H9 (cell line): Measurements from ENCODE around the gene ROBO3. TPM values are rescaled to one million over a fixed set of nuclear protein-coding genes. Genes with fewer than 3 reads are reported as not detected.

Experiments used
- DNase-seq: peaks from one replicate; pipeline ENCODE4 v3.0.0-alpha.2; 2017
- H2AFZ ChIP-seq: one replicate; pipeline ENCODE4 v1.6.1; 2013; ENCODE audit warnings: mild to moderate bottlenecking, low read length, control low read depth, moderate library complexity
- H2AK5ac ChIP-seq: 2 replicates; pipeline ENCODE4 v1.6.1; 2013; ENCODE audit warnings: low read length, control low read depth, mixed read lengths; ENCODE audit not compliant: insufficient read length
- H2BK120ac ChIP-seq: one replicate; pipeline ENCODE4 v1.6.1; 2013; ENCODE audit warnings: low read depth, mild to moderate bottlenecking, low read length, control low read depth, inconsistent platforms; ENCODE audit not compliant: poor library complexity, severe bottlenecking
- H2BK12ac ChIP-seq: 2 replicates; pipeline ENCODE4 v1.6.1; 2013; ENCODE audit warnings: low read length, control low read depth, mixed read lengths, low read depth; ENCODE audit not compliant: insufficient read length
- H2BK15ac ChIP-seq: 2 replicates; pipeline ENCODE4 v1.6.1; 2013; ENCODE audit warnings: low read depth, low read length, control low read depth
- H2BK20ac ChIP-seq: one replicate; pipeline ENCODE4 v1.6.1; 2013; ENCODE audit warnings: low read depth, mild to moderate bottlenecking, low read length, control low read depth, inconsistent platforms; ENCODE audit not compliant: poor library complexity, severe bottlenecking
- H2BK5ac ChIP-seq: 2 replicates; pipeline ENCODE4 v1.6.1; 2013; ENCODE audit warnings: low read length, control low read depth, mixed read lengths; ENCODE audit not compliant: insufficient read length
- H3K14ac ChIP-seq: 2 replicates; pipeline ENCODE4 v1.6.1; 2013; ENCODE audit warnings: low read length, control low read depth; ENCODE audit not compliant: insufficient read depth
- H3K18ac ChIP-seq: 2 replicates; pipeline ENCODE4 v1.6.1; 2013; ENCODE audit warnings: low read depth, mild to moderate bottlenecking, mixed read lengths, low read length, control low read depth; ENCODE audit not compliant: insufficient read length
- H3K23ac ChIP-seq: 2 replicates; pipeline ENCODE4 v1.6.1; 2013; ENCODE audit warnings: low read length, control low read depth, mixed read lengths, low read depth; ENCODE audit not compliant: insufficient read length
- H3K23me2 ChIP-seq: 2 replicates; pipeline ENCODE4 v1.6.1; 2013; ENCODE audit warnings: low read depth, mild to moderate bottlenecking, mixed read lengths, low read length, control low read depth; ENCODE audit not compliant: insufficient read length, poor library complexity, severe bottlenecking
- H3K27ac ChIP-seq: 2 replicates; pipeline ENCODE4 v1.5.1; 2013; ENCODE audit warnings: low read length, control low read depth, mixed read lengths, low read depth; ENCODE audit not compliant: insufficient read length
- H3K27me3 ChIP-seq: 2 replicates; pipeline ENCODE4 v1.6.1; 2013; ENCODE audit warnings: low read length, control low read depth, inconsistent platforms; ENCODE audit not compliant: insufficient read depth
- H3K4ac ChIP-seq: 2 replicates; pipeline ENCODE4 v1.6.1; 2013; ENCODE audit warnings: low read depth, mild to moderate bottlenecking, control low read depth, inconsistent platforms, low read length, moderate library complexity
- H3K4me1 ChIP-seq: 2 replicates; pipeline ENCODE4 v1.6.1; 2013; ENCODE audit warnings: low read length, control low read depth, inconsistent platforms; ENCODE audit not compliant: insufficient read depth
- H3K4me2 ChIP-seq: 2 replicates; pipeline ENCODE4 v1.6.1; 2013; ENCODE audit warnings: low read length, control low read depth, mixed read lengths; ENCODE audit not compliant: insufficient read length, insufficient read depth
- H3K56ac ChIP-seq: 2 replicates; pipeline ENCODE4 v1.6.1; 2013; ENCODE audit warnings: low read depth, mild to moderate bottlenecking, mixed read lengths, low read length, control low read depth; ENCODE audit not compliant: insufficient read length
- H3K79me1 ChIP-seq: 2 replicates; pipeline ENCODE4 v1.6.1; 2013; ENCODE audit warnings: low read depth, mild to moderate bottlenecking, moderate library complexity, low read length, control low read depth, inconsistent platforms; ENCODE audit not compliant: insufficient read depth, poor library complexity, severe bottlenecking
- H3K79me2 ChIP-seq: 2 replicates; pipeline ENCODE4 v1.6.1; 2013; ENCODE audit warnings: low read length, control low read depth, inconsistent platforms; ENCODE audit not compliant: insufficient read depth
- H3K9ac ChIP-seq: 2 replicates; pipeline ENCODE4 v1.6.1; 2013; ENCODE audit warnings: low read length, control low read depth, mixed read lengths; ENCODE audit not compliant: insufficient read length; ENCODE audit errors: extremely low read depth
- H3K9me3 ChIP-seq: one replicate; pipeline ENCODE4 v1.6.1; 2013; ENCODE audit warnings: low read depth, low read length, inconsistent platforms; ENCODE audit not compliant: control insufficient read depth
- H3T11ph ChIP-seq: one replicate; pipeline ENCODE4 v1.6.1; 2013; ENCODE audit warnings: mild to moderate bottlenecking, low read length, control low read depth, inconsistent platforms
- H4K20me1 ChIP-seq: one replicate; pipeline ENCODE4 v1.6.1; 2013; ENCODE audit not compliant: control insufficient read depth, insufficient read length, insufficient read depth
- H4K5ac ChIP-seq: 2 replicates; pipeline ENCODE4 v1.6.1; 2013; ENCODE audit warnings: low read depth, mild to moderate bottlenecking, mixed read lengths, low read length, control low read depth; ENCODE audit not compliant: insufficient read length
- H4K8ac ChIP-seq: replicated peaks from 2 replicates; pipeline ENCODE4 v1.6.1; 2013; ENCODE audit warnings: low read length, control low read depth, mixed read lengths, low read depth; ENCODE audit not compliant: insufficient read length
- H4K91ac ChIP-seq: 2 replicates; pipeline ENCODE4 v1.6.1; 2013; ENCODE audit warnings: low read depth, mild to moderate bottlenecking, moderate library complexity, mixed read lengths, low read length, control low read depth; ENCODE audit not compliant: insufficient read length
- H3K27ac Mint-ChIP-seq, 3 experiments: 2 replicates in 2 of 3; 3 replicates in 1 of 3; pipeline ENCODE4 v1.8.0; 2020 to 2021; ENCODE audit warnings: mixed read lengths in 3 of 3, mild to moderate bottlenecking in 1 of 3, moderate library complexity in 1 of 3
- H3K27me3 Mint-ChIP-seq: 2 replicates; pipeline ENCODE4 v1.8.0; 2021; ENCODE audit warnings: low read depth, mild to moderate bottlenecking, moderate library complexity, mixed read lengths
- H3K36me3 Mint-ChIP-seq, 3 experiments: 2 replicates in 2 of 3; 3 replicates in 1 of 3; pipeline ENCODE4 v1.8.0; 2020 to 2021; ENCODE audit warnings: low read depth in 3 of 3, mixed read lengths in 3 of 3; ENCODE audit not compliant: insufficient read depth in 1 of 3
- H3K4me1 Mint-ChIP-seq, 2 experiments: 2 replicates each; pipeline ENCODE4 v1.8.0; 2020; ENCODE audit warnings: mixed read lengths in 2 of 2
- H3K4me3 Mint-ChIP-seq, 2 experiments: 2 replicates in 1 of 2; 3 replicates in 1 of 2; pipeline ENCODE4 v1.8.0; 2020 to 2021; ENCODE audit warnings: mild to moderate bottlenecking in 2 of 2, mixed read lengths in 2 of 2, moderate library complexity in 1 of 2
- H3K9me3 Mint-ChIP-seq, 2 experiments: 2 replicates in 1 of 2; 3 replicates in 1 of 2; pipeline ENCODE4 v1.8.0; 2020; ENCODE audit warnings: mild to moderate bottlenecking in 2 of 2, mixed read lengths in 2 of 2, moderate library complexity in 1 of 2
- WGBS: extraction: QIAGEN DNeasy Blood & Tissue Kit; methylation state at CpG from one replicate; pipeline ENCODE4 v1.1.7; 2013; ENCODE audit warnings: missing lambda C conversion rate, low lambda C conversion rate, mixed read lengths; ENCODE audit not compliant: insufficient read length; ENCODE audit errors: extremely low coverage; 5-methylcytosine and 5-hydroxymethylcytosine counted together
- total RNA-seq: library from RNA; stranded (reverse); gene quantifications from 2 replicates; pipeline ENCODE4 v1.2.1, GENCODE V29; 2021
- TF ChIP-seq, protein P1 (sequence below): fragments of 200-600 bp; sonication (generic); conservative IDR thresholded peaks from 3 replicates; pipeline ENCODE4 v1.8.0; 2021; ENCODE audit warnings: antibody characterized with exemption, mild to moderate bottlenecking

ROBO3 gene
- total RNA-seq, 1 experiment from 2014 or later: 12.6 TPM

DNA sequence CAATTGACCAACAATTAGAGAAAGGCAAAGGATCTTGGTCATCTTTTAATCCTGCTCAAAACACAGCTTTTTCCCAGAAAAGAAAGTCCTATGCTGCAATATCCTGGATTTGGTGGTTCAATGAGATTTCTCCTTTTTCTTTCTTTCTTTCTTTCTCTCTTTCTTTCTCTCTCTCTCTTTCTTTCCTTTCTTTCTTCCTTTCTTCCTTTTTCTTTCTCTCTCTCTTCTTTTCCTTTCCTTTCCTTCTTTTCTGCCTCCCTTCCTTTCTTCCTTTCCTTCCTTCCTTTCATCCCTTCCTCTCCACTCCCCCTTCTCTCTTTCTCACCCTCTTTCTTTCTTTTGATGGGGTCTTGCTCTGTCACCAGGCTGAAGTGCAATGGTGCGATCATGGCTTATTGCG, 33.3 kb upstream of the ROBO3 start:
- H3K23ac ChIP-seq: no peak overlapping the region
- no peak overlapping the region for H3K4me3 Mint-ChIP-seq
- H4K20me1 ChIP-seq: no peaks in the 10 kb centered on the region
- no peak overlapping the region for H4K8ac ChIP-seq
- no CpG with 5 or more reads among the region's 2 CpGs for WGBS
- peaks cover 11 to 14% of the 10 kb centered on the region in 2 experiments for H3K4me1 Mint-ChIP-seq
- no peak overlapping the region for H3K4ac ChIP-seq
- H3K79me2 ChIP-seq: no peaks in the 10 kb centered on the region
- H2BK15ac ChIP-seq: no peak overlapping the region
- H3K27ac ChIP-seq: no peak overlapping the region
- H4K5ac ChIP-seq: no peak overlapping the region
- H3K9me3 Mint-ChIP-seq: no peaks in the 10 kb centered on the region; a peak in 1 of 5 replicates
- H4K91ac ChIP-seq: no peak overlapping the region
- H2AFZ ChIP-seq: no peak overlapping the region
- no peaks in the 10 kb centered on the region for H3K9me3 ChIP-seq
- H3K23me2 ChIP-seq: no peaks in the 10 kb centered on the region
- no peak for DNase-seq
- H3K79me1 ChIP-seq: no peaks in the 10 kb centered on the region
- H3K27me3 ChIP-seq: no peaks in the 10 kb centered on the region; the same call in 1 of the 2 replicates
- no peak overlapping the region for H3T11ph ChIP-seq
- no peak overlapping the region for H3K4me2 ChIP-seq
- no peaks in the 10 kb centered on the region for H3K4me1 ChIP-seq
- H2AK5ac ChIP-seq: no peak overlapping the region
- no peak overlapping the region for H2BK5ac ChIP-seq
- H2BK120ac ChIP-seq: no peak overlapping the region
- peaks cover 43% of the 10 kb centered on the region for H3K27me3 Mint-ChIP-seq
- no peak overlapping the region for H2BK20ac ChIP-seq
- H3K18ac ChIP-seq: no peak overlapping the region
- no peak overlapping the region for H2BK12ac ChIP-seq
- H3K27ac Mint-ChIP-seq: no peak overlapping the region
- TF ChIP-seq, protein P1, sequence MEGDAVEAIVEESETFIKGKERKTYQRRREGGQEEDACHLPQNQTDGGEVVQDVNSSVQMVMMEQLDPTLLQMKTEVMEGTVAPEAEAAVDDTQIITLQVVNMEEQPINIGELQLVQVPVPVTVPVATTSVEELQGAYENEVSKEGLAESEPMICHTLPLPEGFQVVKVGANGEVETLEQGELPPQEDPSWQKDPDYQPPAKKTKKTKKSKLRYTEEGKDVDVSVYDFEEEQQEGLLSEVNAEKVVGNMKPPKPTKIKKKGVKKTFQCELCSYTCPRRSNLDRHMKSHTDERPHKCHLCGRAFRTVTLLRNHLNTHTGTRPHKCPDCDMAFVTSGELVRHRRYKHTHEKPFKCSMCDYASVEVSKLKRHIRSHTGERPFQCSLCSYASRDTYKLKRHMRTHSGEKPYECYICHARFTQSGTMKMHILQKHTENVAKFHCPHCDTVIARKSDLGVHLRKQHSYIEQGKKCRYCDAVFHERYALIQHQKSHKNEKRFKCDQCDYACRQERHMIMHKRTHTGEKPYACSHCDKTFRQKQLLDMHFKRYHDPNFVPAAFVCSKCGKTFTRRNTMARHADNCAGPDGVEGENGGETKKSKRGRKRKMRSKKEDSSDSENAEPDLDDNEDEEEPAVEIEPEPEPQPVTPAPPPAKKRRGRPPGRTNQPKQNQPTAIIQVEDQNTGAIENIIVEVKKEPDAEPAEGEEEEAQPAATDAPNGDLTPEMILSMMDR: no peak
- H3K36me3 Mint-ChIP-seq: no peaks in the 10 kb centered on the region
- H3K56ac ChIP-seq: no peak overlapping the region
- H3K9ac ChIP-seq: no peak overlapping the region
- no peak overlapping the region for H3K14ac ChIP-seq
